ENCODE measurements around the gene ZNF530.
A peak's percentile ranks its signal among the peaks of the same experiment; 100 is the strongest.

Gene ZNF530

DNA sequence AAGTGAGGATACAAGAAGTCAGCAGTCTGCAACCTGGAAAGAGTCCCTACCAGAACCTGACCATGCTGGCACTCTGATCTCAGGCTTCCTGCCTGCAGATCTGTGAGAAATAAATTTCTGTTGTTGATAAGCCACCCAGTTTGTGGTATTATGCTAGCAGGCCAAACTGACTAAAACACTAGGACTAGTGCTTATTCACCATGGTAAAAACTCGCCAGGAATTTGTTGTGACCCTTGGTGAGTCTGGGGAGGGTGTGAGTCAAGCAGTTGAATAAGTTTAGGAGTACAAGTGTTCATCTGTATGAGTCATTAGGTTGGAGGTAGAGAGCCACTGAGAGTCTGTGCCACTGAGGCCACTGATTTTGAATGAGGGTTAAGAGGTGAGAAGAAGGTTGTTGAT lies 12.2 kb upstream of the ZNF530 start:
- no peaks in the 10 kb centered on the region for H3K36me3 ChIP-seq (ENCODE audit: control insufficient read depth, low read length)

DNA sequence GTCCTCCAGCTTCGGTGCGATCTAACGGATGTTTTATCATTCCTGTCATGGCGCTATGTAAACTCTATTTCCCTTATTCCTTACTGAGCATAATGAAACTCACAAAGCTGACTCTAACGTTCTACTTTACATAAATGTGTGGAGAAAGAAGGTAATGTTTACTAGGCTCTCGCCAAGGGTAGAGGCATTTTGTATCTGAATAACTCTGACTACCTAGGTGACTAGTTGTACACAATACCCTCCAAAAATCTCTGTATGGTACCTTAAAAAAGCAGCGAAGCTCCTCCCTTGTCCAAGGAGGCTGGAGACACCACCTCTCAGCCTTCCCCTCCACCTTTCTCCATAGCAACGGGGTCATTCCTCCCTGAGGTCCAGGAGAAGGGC lies 316 bp upstream of the ZNF530 start:
- no peaks in the 10 kb centered on the region for H3F3A ChIP-seq (ENCODE audit: control insufficient read depth, insufficient read depth)
- H3K27me3 ChIP-seq (ENCODE audit: control insufficient read depth, low read length) = no peaks in the 10 kb centered on the region
- TF ChIP-seq EZH2phosphoT487 (IDR thresholded peaks at IDR 0.05; ENCODE audit: borderline replicate concordance, low read length) = no peak
- TF ChIP-seq, protein P1, sequence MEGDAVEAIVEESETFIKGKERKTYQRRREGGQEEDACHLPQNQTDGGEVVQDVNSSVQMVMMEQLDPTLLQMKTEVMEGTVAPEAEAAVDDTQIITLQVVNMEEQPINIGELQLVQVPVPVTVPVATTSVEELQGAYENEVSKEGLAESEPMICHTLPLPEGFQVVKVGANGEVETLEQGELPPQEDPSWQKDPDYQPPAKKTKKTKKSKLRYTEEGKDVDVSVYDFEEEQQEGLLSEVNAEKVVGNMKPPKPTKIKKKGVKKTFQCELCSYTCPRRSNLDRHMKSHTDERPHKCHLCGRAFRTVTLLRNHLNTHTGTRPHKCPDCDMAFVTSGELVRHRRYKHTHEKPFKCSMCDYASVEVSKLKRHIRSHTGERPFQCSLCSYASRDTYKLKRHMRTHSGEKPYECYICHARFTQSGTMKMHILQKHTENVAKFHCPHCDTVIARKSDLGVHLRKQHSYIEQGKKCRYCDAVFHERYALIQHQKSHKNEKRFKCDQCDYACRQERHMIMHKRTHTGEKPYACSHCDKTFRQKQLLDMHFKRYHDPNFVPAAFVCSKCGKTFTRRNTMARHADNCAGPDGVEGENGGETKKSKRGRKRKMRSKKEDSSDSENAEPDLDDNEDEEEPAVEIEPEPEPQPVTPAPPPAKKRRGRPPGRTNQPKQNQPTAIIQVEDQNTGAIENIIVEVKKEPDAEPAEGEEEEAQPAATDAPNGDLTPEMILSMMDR (IDR thresholded peaks at IDR 0.05; ENCODE audit: low read depth, low read length, poor library complexity, severe bottlenecking) = no peak
- no peaks in the 10 kb centered on the region for H3K36me3 ChIP-seq (ENCODE audit: control insufficient read depth, low read length)
- peak overlapping the region; percentile 79 for H3K4me3 ChIP-seq (ENCODE audit: low read length)
- H3K9me2 ChIP-seq (replicated peaks; ENCODE audit: control insufficient read depth, low read length) = no peaks in the 10 kb centered on the region
- no peaks in the 10 kb centered on the region for H4K20me1 ChIP-seq (ENCODE audit: control insufficient read depth, insufficient read depth, low read depth, low read length)
- no peaks in the 10 kb centered on the region for H3K79me2 ChIP-seq (ENCODE audit: control insufficient read depth, low read length)
- H3K4me2 ChIP-seq (ENCODE audit: low read length) = peak overlapping the region; percentile 84
- H3K4me1 ChIP-seq (ENCODE audit: control insufficient read depth, low read length) = peaks cover 11% of the 10 kb centered on the region
- no peak overlapping the region for H3K27ac ChIP-seq (ENCODE audit: low read depth, low read length)
- H3K9me3 ChIP-seq (ENCODE audit: control insufficient read depth, insufficient read depth, low read length) = peaks cover 33% of the 10 kb centered on the region

More for the DNA sequence above, 12.2 kb upstream of the ZNF530 start:
- no peak overlapping the region for H3K4me2 ChIP-seq (ENCODE audit: low read length)
- no peaks in the 10 kb centered on the region for H4K20me1 ChIP-seq (ENCODE audit: control insufficient read depth, insufficient read depth, low read depth, low read length)
- no peaks in the 10 kb centered on the region for H3K4me1 ChIP-seq (ENCODE audit: control insufficient read depth, low read length)
- no peaks in the 10 kb centered on the region for H3K79me2 ChIP-seq (ENCODE audit: control insufficient read depth, low read length)
- H3K27me3 ChIP-seq (ENCODE audit: control insufficient read depth, low read length) = no peaks in the 10 kb centered on the region
- H3F3A ChIP-seq (ENCODE audit: control insufficient read depth, insufficient read depth) = no peaks in the 10 kb centered on the region
- peaks cover 48% of the 10 kb centered on the region; the same call in 1 of the 2 replicates for H3K9me3 ChIP-seq (ENCODE audit: control insufficient read depth, insufficient read depth, low read length)
- no peak for TF ChIP-seq EZH2phosphoT487 (IDR thresholded peaks at IDR 0.05; ENCODE audit: borderline replicate concordance, low read length)
- TF ChIP-seq, protein P1 (IDR thresholded peaks at IDR 0.05; ENCODE audit: low read depth, low read length, poor library complexity, severe bottlenecking) = no peak
- no peaks in the 10 kb centered on the region for H3K9me2 ChIP-seq (replicated peaks; ENCODE audit: control insufficient read depth, low read length)
- H3K27ac ChIP-seq (ENCODE audit: low read depth, low read length) = no peak overlapping the region
- H3K4me3 ChIP-seq (ENCODE audit: low read length) = no peak overlapping the region

DNA sequence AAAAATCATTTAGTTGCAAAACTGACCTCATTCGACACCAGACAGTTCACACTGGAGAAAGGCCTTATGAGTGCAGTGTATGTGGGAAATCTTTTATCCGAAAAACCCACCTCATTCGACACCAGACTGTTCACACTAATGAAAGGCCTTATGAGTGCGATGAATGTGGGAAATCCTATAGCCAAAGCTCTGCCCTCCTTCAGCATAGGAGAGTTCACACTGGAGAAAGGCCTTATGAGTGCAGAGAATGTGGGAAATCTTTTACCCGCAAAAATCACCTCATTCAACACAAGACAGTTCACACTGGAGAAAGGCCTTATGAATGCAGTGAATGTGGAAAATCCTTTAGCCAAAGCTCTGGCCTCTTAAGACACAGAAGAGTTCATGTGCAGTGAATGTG lies 7.2 kb downstream of the ZNF530 start:
- TF ChIP-seq, protein P1 (IDR thresholded peaks at IDR 0.05; ENCODE audit: low read depth, low read length, poor library complexity, severe bottlenecking) = no peak
- TF ChIP-seq EZH2phosphoT487 (IDR thresholded peaks at IDR 0.05; ENCODE audit: borderline replicate concordance, low read length) = no peak
- Histone ChIP-seq H3K4me1 (ENCODE audit: control insufficient read depth, low read length) (no peaks in the 10 kb centered on the region), H3F3A (ENCODE audit: control insufficient read depth, insufficient read depth) (no peaks in the 10 kb centered on the region), H3K9me3 (ENCODE audit: control insufficient read depth, insufficient read depth, low read length) (peaks cover 36% of the 10 kb centered on the region), H3K27ac (ENCODE audit: low read depth, low read length) (no peak overlapping the region), H3K9me2 (replicated peaks; ENCODE audit: control insufficient read depth, low read length) (no peaks in the 10 kb centered on the region), H3K79me2 (ENCODE audit: control insufficient read depth, low read length) (no peaks in the 10 kb centered on the region), H3K4me2 (ENCODE audit: low read length) (no peak overlapping the region), H3K4me3 (ENCODE audit: low read length) (no peak overlapping the region), H3K36me3 (ENCODE audit: control insufficient read depth, low read length) (no peaks in the 10 kb centered on the region), H3K27me3 (ENCODE audit: control insufficient read depth, low read length) (no peaks in the 10 kb centered on the region), H4K20me1 (ENCODE audit: control insufficient read depth, insufficient read depth, low read depth, low read length) (no peaks in the 10 kb centered on the region)

All from DOHH2 (cell line).